GM18507 (cell line): ENCODE results near the gene TNFRSF19.
"Not testable (repeated sequence)": the region's sequence is repeated elsewhere in the genome, so short reads cannot be mapped to it uniquely, and the experiment has no call there.

ENCODE experiments used
- DNase-seq: peaks from one replicate; pipeline ENCODE4 v3.0.0; 2011; ENCODE audit warnings: low read depth; ENCODE audit not compliant: insufficient read length; ENCODE audit errors: extremely low spot score
- FAIRE-seq: peaks from 2 replicates; lab custom pipeline; 2011; peaks lifted over from hg19 to GRCh38; lab: Jason Lieb, UNC

The TNFRSF19 gene

GRCh38 chr13:23563085-23563845 is 6.9 kb upstream of the TNFRSF19 start:
- FAIRE-seq (no peak), DNase-seq (no peak)

- FAIRE-seq, result no peak
- no peak for DNase-seq
These were observed 2.2 kb upstream of the TNFRSF19 start for GRCh38 chr13:23567906-23568460.

GRCh38 chr13:23570921-23571315 is 706 bp downstream of the TNFRSF19 start:
- FAIRE-seq (peak; percentile 24), DNase-seq (no peak)

GRCh38 chr13:23571431-23571830 is 1.2 kb downstream of the TNFRSF19 start:
- FAIRE-seq (peak; percentile 50), DNase-seq (no peak)

- FAIRE-seq (no peak), DNase-seq (no peak)
These were observed 2.6 kb downstream of the TNFRSF19 start for GRCh38 chr13:23572836-23573235.

GRCh38 chr13:23574421-23575145 is 4.4 kb downstream of the TNFRSF19 start:
- DNase-seq, result no peak

GRCh38 chr13:23575632-23576031 is 5.4 kb downstream of the TNFRSF19 start:
- no peak for FAIRE-seq
- DNase-seq, result no peak

More at GRCh38 chr13:23574421-23575145, 4.4 kb downstream of the TNFRSF19 start:
- no peak for FAIRE-seq

- DNase-seq (peak; percentile 37), FAIRE-seq (no peak)
These were observed 8.3 kb downstream of the TNFRSF19 start for GRCh38 chr13:23578411-23579071.

- peak; percentile 88 for FAIRE-seq
- DNase-seq, result peak; percentile 87
These were observed 9.1 kb downstream of the TNFRSF19 start for GRCh38 chr13:23579072-23579895.

GRCh38 chr13:23579896-23580683 is 9.9 kb downstream of the TNFRSF19 start:
- FAIRE-seq (peak; percentile 35), DNase-seq (no peak)

GRCh38 chr13:23580684-23581060 is 10.5 kb downstream of the TNFRSF19 start:
- DNase-seq, result no peak
- no peak for FAIRE-seq

GRCh38 chr13:23583491-23583890 is 13.3 kb downstream of the TNFRSF19 start:
- DNase-seq (no peak), FAIRE-seq (no peak)

- DNase-seq, result no peak
- FAIRE-seq, result no peak
These were observed 14.1 kb downstream of the TNFRSF19 start for GRCh38 chr13:23584275-23584674.

- FAIRE-seq, result no peak
- DNase-seq, result no peak
These were observed 16.1 kb downstream of the TNFRSF19 start for GRCh38 chr13:23586336-23586735.

GRCh38 chr13:23588666-23589065 is 18.5 kb downstream of the TNFRSF19 start:
- FAIRE-seq (no peak), DNase-seq (no peak)

GRCh38 chr13:23592596-23592995 is 22.4 kb downstream of the TNFRSF19 start:
- FAIRE-seq, result no peak

GRCh38 chr13:23593148-23593547 is 22.9 kb downstream of the TNFRSF19 start:
- no peak for FAIRE-seq
- no peak for DNase-seq

More at GRCh38 chr13:23592596-23592995, 22.4 kb downstream of the TNFRSF19 start:
- DNase-seq, result no peak

- not testable (repeated sequence) for FAIRE-seq, DNase-seq
These were observed 24.1 kb downstream of the TNFRSF19 start for GRCh38 chr13:23594290-23594689.
